Ascending aorta (tissue), 2 donors: ENCODE results near the gene INPP5A. TPM values are rescaled to one million over a fixed set of nuclear protein-coding genes. Genes with fewer than 3 reads are reported as not detected.

Experiments
- DNase-seq, 2 donors: peaks; one replicate each; pipeline ENCODE4 v3.0.0-alpha.2; 2019; ENCODE audit warnings: low spot score in 2 of 2
- H3K27ac ChIP-seq, 2 donors: fragments of 200-600 bp; sonication (generic); one replicate each; pipeline ENCODE4 v1.5.1; 2016 to 2017; ENCODE audit warnings: mild to moderate bottlenecking in 1 of 2
- H3K27me3 ChIP-seq: fragments of 200-600 bp; sonication (generic); one replicate; pipeline ENCODE4 v1.5.1; 2017
- H3K36me3 ChIP-seq, 2 donors: fragments of 200-600 bp; sonication (generic); one replicate each; pipeline ENCODE4 v1.5.1; 2016
- H3K4me1 ChIP-seq, 2 donors: fragments of 200-600 bp; sonication (generic); one replicate each; pipeline ENCODE4 v1.5.1; 2016 to 2017; ENCODE audit warnings: mild to moderate bottlenecking in 1 of 2
- H3K4me3 ChIP-seq, 2 donors: fragments of 200-600 bp; sonication (generic); one replicate each; pipeline ENCODE4 v1.5.1; 2016 to 2017; ENCODE audit warnings: mild to moderate bottlenecking in 1 of 2
- H3K9me3 ChIP-seq, 2 donors: fragments of 200-600 bp; sonication (generic); one replicate each; pipeline ENCODE4 v1.5.1; 2016
- CTCF ChIP-seq, 3 experiments: fragments of 200-600 bp in 2 of 3; fragments of 450-650 bp in 1 of 3; sonication (generic) in 2 of 3; IDR thresholded peaks; one replicate each; pipeline ENCODE4 v1.5.1; 2016 to 2019; ENCODE audit warnings: antibody characterized with exemption in 3 of 3, mild to moderate bottlenecking in 1 of 3, moderate library complexity in 1 of 3
- intact Hi-C: fragments of 100-400 bp; cut with DNase I; formaldehyde crosslinking; loops from one replicate; pipeline ENCODE4 v1.15.1; 2023
- total RNA-seq: library from RNA; depleted of rRNA; stranded (reverse); fragments of >200 nt; gene quantifications from one replicate; pipeline ENCODE4 v1.1.0, GENCODE V29; 2016

Gene INPP5A
- total RNA-seq, 1 donor from 2014 or later = 81.2 TPM

GRCh38 chr10:132781556-132781955, 244.0 kb downstream of the INPP5A start:
- Histone ChIP-seq H3K4me1 (peaks cover under 1 to 2% of the 10 kb centered on the region in 2 donors), H3K9me3 (peaks cover 0 to 5% of the 10 kb centered on the region in 2 donors), H3K36me3 (peaks cover 58 to 72% of the 10 kb centered on the region in 2 donors), H3K4me3 (no peak overlapping the region), H3K27ac (no peak overlapping the region), H3K27me3 (peaks cover 15% of the 10 kb centered on the region)
- no peak for DNase-seq
- intact Hi-C loops = no loop called here
- no peak for TF ChIP-seq CTCF (IDR thresholded peaks at IDR 0.05)

DNA sequence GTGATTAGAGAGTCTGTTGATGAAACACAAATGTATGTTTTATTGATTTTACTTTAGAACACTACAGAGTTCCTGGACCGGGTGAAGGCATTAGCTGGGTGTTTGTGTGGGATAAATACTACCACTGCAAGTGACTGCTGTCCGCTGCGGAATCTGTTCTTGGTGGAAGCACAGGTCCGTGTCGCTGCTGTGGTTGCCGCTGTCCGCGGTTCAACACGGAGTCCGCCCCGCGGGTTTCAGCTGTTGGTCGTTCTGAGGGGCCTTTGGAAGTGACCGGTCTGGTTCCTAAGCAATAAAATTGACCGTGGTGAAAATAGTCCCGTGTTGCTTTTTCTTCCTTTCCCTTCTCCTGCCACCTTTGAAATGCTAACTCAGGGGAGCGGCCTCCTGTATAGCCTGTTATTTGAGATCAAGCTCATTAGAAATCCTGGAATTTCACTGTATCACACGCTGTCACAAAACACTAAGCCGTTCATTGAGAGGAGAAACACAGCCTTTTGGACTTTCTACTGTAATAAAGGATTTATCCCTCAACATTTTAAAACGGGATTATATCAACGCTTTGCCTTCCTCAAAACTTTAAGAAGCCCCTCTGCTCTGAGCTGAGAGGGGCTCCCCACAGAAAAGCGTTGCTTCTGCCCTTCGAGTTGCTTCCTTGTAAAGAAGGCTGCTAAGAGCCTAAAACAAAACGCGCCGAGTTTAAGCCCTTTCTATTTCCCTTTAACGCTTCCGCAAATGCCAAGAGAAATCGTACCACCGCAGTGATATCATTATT, 245.8 kb downstream of the INPP5A start:
- intact Hi-C loops = no loop called here
- Histone ChIP-seq H3K36me3 (peaks cover 52 to 56% of the 10 kb centered on the region in 2 donors), H3K27ac (no peak overlapping the region), H3K4me1 (peaks cover 6 to 11% of the 10 kb centered on the region in 2 donors), H3K27me3 (peaks cover 30% of the 10 kb centered on the region), H3K9me3 (peaks cover 0 to 5% of the 10 kb centered on the region in 2 donors), H3K4me3 (no peak overlapping the region)
- DNase-seq = no peak
- no peak for TF ChIP-seq CTCF (IDR thresholded peaks at IDR 0.05)

DNA sequence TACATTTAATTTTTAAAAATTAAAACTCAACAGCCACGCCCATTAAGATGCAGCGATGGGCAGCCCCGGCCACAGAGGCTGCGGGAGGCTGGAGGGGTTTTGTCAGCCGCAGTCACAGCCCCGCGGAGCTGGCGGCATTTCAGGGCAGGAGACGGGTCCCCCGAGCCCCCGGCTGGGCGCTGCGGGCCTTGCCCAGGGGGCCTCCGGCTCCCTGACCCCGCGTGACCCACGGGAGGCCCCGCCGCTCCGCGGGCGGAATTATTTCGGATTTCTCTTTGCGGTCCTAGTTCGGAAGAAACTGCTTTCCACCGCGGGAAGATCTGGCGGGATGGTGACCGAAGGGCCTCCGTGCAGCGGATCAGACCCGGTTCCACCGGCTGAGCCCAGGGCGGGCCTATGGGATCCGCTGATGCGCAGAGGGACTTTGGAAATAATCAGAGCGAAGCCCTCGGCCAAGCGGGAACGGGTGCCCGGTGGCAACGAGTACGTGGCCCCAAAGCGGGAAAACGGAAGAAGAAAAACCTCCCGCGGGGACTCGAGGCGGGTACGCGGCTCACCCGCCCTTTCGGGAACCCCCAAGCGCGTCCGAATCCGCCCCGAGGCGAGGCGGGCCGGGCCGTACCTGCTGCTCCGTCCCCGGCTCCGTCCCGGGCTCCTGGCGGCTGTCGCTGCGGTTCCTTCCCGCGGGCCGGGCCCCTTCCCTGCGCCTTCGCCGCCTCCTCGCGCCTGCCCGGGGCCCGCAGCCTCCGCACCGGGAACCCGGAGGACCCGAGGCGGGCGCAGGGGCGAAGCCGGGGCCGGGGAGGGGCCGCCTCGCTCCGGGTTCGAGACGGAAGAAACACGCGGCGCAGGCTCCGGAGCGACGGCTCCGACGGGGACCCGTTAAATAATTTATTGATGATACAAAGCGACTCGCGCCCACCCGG, 246.6 kb downstream of the INPP5A start:
- DNase-seq = no peak
- no peak overlapping the region for H3K27ac ChIP-seq
- intact Hi-C loops = no loop called here
- no peak for TF ChIP-seq CTCF (IDR thresholded peaks at IDR 0.05)
- peaks cover 44 to 47% of the 10 kb centered on the region in 2 donors for H3K36me3 ChIP-seq
- H3K4me1 ChIP-seq = peaks cover 6 to 11% of the 10 kb centered on the region in 2 donors
- H3K27me3 ChIP-seq = peaks cover 35% of the 10 kb centered on the region
- no peak overlapping the region for H3K4me3 ChIP-seq
- peaks cover 0 to 5% of the 10 kb centered on the region in 2 donors for H3K9me3 ChIP-seq

GRCh38 chr10:132784866-132785722, 247.5 kb downstream of the INPP5A start:
- Histone ChIP-seq H3K36me3 (peaks cover 36 to 38% of the 10 kb centered on the region in 2 donors), H3K9me3 (peaks cover 0 to 5% of the 10 kb centered on the region in 2 donors), H3K4me1 (peaks cover 6 to 11% of the 10 kb centered on the region in 2 donors), H3K27ac (no peak overlapping the region), H3K27me3 (peaks cover 35% of the 10 kb centered on the region), H3K4me3 (peak overlapping the region; percentile 16 to 22)
- intact Hi-C loops = no loop called here
- TF ChIP-seq CTCF (IDR thresholded peaks at IDR 0.05) = no peak
- no peak for DNase-seq
